ENCODE results near the gene GADL1. TPM values are rescaled to one million over a fixed set of nuclear protein-coding genes. Genes with fewer than 3 reads are reported as not detected.

GADL1 gene
- total RNA-seq, 1 donor from 2014 or later: not detected

DNA sequence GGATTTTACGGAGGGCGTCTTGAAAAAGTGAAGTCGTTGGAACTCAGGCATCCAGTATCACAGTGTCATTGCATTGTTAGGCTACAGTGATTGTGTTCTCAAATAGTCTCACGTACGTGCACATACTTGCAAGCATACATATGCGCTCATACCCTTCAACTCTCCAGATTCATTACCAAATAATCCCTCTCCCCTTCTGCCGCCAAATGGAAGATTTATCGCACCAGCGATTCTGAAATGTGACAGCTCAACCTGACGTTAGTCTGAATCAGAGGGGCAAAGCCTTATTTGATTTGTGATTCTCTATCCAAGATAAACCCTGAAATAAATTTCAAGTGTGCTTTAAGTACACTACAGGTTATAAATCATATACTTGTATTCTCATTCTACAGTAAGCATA is 119.4 kb downstream of the GADL1 start:
- Histone ChIP-seq H3K27ac (no peak overlapping the region), H3K36me3 (no peaks in the 10 kb centered on the region), H3K4me1 (no peaks in the 10 kb centered on the region), H3K9me3 (no peaks in the 10 kb centered on the region), H3K27me3 (no peaks in the 10 kb centered on the region), H3K4me3 (peak overlapping the region in 1 of 2 donors; percentile 12)
- intact Hi-C loops (cut with DNase I): loop anchor here (10.0 kb wide), 1 partner anchor 760 kb away; the partner anchor contains the start of gene STT3B
- TF ChIP-seq, protein P1, sequence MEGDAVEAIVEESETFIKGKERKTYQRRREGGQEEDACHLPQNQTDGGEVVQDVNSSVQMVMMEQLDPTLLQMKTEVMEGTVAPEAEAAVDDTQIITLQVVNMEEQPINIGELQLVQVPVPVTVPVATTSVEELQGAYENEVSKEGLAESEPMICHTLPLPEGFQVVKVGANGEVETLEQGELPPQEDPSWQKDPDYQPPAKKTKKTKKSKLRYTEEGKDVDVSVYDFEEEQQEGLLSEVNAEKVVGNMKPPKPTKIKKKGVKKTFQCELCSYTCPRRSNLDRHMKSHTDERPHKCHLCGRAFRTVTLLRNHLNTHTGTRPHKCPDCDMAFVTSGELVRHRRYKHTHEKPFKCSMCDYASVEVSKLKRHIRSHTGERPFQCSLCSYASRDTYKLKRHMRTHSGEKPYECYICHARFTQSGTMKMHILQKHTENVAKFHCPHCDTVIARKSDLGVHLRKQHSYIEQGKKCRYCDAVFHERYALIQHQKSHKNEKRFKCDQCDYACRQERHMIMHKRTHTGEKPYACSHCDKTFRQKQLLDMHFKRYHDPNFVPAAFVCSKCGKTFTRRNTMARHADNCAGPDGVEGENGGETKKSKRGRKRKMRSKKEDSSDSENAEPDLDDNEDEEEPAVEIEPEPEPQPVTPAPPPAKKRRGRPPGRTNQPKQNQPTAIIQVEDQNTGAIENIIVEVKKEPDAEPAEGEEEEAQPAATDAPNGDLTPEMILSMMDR (IDR thresholded peaks at IDR 0.05): no peak
- no peak for DNase-seq (ENCODE audit: low spot score in 2 of 2)

DNA sequence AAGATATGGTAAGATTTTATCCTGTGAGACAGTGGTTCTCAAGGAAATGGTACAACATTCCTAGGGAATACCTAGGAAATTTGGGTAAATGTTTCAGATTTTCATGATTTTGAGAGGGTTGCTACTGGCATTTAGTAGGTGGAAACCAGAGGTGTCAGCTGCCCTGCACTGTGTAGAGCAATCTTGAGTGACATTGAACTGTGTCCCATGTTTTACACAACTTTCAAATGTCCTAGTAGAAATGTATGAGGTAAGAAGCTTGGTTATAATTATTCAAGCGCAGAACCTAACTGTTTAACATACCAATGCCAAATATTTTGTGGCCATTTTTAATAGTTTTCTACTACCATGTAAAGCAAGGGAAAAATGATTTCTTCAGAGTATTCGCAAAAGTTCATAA is 120.4 kb downstream of the GADL1 start:
- no peaks in the 10 kb centered on the region for H3K4me1 ChIP-seq
- no peak for DNase-seq (ENCODE audit: low spot score in 2 of 2)
- intact Hi-C loops (cut with DNase I): loop anchor here (10.0 kb wide), 1 partner anchor 761 kb away; the partner anchor contains the start of gene STT3B
- H3K27me3 ChIP-seq: no peaks in the 10 kb centered on the region
- no peaks in the 10 kb centered on the region for H3K36me3 ChIP-seq
- no peaks in the 10 kb centered on the region for H3K9me3 ChIP-seq
- H3K27ac ChIP-seq: no peak overlapping the region
- TF ChIP-seq, protein P1 (IDR thresholded peaks at IDR 0.05): no peak
- no peak overlapping the region for H3K4me3 ChIP-seq

DNA sequence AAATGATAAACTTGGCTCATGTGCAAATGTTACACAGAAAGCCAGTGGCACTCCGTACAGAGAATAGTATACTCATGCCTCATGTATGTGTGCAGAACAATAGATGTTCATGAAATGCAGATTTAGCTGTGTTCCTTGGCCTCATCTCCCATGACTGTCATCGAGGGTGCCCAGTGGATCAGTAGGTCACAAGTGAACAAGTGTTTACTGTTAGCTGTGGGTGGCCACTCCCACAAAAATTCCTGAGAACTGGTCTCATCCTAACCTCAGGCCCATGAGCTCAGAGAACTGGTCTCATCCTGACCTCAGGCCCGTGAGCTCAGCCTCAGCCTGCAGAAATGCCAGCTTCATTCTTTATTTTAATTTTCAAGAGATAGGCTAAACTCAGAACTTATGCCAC is 124.1 kb downstream of the GADL1 start:
- Histone ChIP-seq H3K9me3 (no peaks in the 10 kb centered on the region), H3K27ac (no peak overlapping the region), H3K27me3 (no peaks in the 10 kb centered on the region), H3K4me3 (no peak overlapping the region), H3K36me3 (no peaks in the 10 kb centered on the region), H3K4me1 (no peaks in the 10 kb centered on the region)
- DNase-seq (ENCODE audit: low spot score in 2 of 2): peak in 1 of 2 donors; percentile 65
- TF ChIP-seq, protein P1 (IDR thresholded peaks at IDR 0.05): no peak
- intact Hi-C loops (cut with DNase I): loop anchor here (10.0 kb wide), 1 partner anchor 764 kb away; the partner anchor contains the start of gene STT3B

DNA sequence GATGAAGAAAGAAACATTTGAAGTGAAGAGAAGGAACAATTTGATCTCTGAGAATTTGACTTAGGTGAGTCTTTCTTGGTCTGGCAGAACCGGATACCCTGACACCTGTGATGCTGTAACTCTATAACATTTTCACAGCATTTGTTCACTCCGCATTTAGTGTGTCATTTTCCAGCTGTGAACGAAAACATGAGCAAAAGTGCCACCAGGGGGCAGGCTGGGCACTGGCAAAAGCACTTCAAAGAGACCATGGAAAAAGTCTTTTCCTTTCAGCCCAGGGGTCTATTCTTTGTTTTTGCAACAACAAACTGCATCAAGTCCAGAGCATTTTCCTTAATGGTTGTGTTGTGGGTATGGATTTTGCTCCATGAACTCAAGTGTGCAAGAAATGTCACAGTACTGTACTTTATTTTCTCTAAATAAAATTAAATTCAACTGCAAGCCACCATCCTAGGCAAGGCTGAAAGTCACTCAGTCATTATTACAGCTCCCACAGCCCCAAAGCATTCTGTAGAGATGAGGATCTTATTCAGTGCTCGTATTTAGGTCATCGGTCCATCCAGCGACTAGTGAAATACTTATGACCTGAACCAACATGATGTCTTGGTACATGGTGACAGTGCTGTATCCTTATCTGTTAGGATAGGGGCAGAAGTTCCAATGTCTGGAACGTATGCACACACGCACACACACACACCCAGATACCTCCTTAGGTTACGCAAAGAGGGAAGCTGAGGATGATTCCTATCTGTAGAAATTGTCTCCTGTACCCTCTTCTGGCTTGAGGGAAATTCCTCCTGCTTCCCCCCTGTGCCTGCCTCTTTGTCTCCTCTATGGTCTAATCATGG is 125.5 kb downstream of the GADL1 start:
- Histone ChIP-seq H3K27ac (no peak overlapping the region), H3K9me3 (no peaks in the 10 kb centered on the region), H3K36me3 (no peaks in the 10 kb centered on the region), H3K4me3 (no peak overlapping the region), H3K27me3 (no peaks in the 10 kb centered on the region), H3K4me1 (no peaks in the 10 kb centered on the region)
- TF ChIP-seq, protein P1 (IDR thresholded peaks at IDR 0.05): peak; percentile 62 to 81 (median 77)
- intact Hi-C loops (cut with DNase I): loop anchor here (2.0 to 5.0 kb wide), 3 partner anchors 364 to 998 kb away; no protein-coding TSS in a partner anchor
- peak in 1 of 2 donors; percentile 82 for DNase-seq (ENCODE audit: low spot score in 2 of 2)

DNA sequence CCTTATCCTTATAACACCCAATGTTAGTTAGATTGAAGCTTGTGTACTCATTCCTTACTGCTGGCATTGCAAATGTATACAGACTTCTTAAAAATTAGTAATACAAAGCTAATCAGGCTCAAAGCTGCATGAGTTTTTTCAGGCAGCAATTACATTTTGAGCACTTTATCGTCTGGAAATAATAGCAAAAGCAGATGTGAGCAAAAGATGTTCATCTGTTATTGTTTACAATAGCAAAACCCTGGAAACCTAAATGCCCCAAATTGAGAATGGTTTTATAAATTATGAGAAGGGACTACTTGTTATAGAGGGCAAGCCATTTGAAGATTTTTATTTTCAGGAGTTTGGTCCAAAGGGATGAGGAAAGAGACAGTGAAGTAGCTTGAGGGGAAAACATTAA is 126.4 kb downstream of the GADL1 start:
- DNase-seq (ENCODE audit: low spot score in 2 of 2): no peak
- H3K36me3 ChIP-seq: no peaks in the 10 kb centered on the region
- TF ChIP-seq, protein P1 (IDR thresholded peaks at IDR 0.05): no peak
- H3K4me3 ChIP-seq: no peak overlapping the region
- no peaks in the 10 kb centered on the region for H3K27me3 ChIP-seq
- no peaks in the 10 kb centered on the region for H3K4me1 ChIP-seq
- H3K9me3 ChIP-seq: no peaks in the 10 kb centered on the region
- intact Hi-C loops (cut with DNase I): loop anchor here (2.0 to 5.0 kb wide), 3 partner anchors 365 to 999 kb away; no protein-coding TSS in a partner anchor
- H3K27ac ChIP-seq: no peak overlapping the region
